Calu3 (cell line): Measurements from ENCODE around the gene DENND4B. TPM values are rescaled to one million over a fixed set of nuclear protein-coding genes. Genes with fewer than 3 reads are reported as not detected.
"Not testable (repeated sequence)": the region's sequence is repeated elsewhere in the genome, so short reads cannot be mapped to it uniquely, and the experiment has no call there.

Experiments used
- BruUV-seq: library from RNA; stranded (reverse); fragments of 400-500 nt; replicated peaks from 2 replicates; lab custom pipeline; 2021; lab: Mats Ljungman, UMichigan
- CTCF ChIA-PET: fragments of 300-600 bp; sonication (Branson Sonifier 250); formaldehyde crosslinking; loops from one replicate; lab custom pipeline; 2022; ENCODE audit warnings: antibody characterized with exemption; lab: Charles Lee
- DNase-seq: peaks from one replicate; pipeline ENCODE4 v3.0.0; 2022
- H3K27ac Mint-ChIP-seq: one replicate; pipeline ENCODE4 v1.8.0; 2022; ENCODE audit warnings: mixed read lengths; ENCODE audit not compliant: unreplicated experiment
- H3K27me3 Mint-ChIP-seq: one replicate; pipeline ENCODE4 v1.8.0; 2022; ENCODE audit warnings: mixed read lengths; ENCODE audit not compliant: unreplicated experiment
- H3K36me3 Mint-ChIP-seq: one replicate; pipeline ENCODE4 v1.8.0; 2022; ENCODE audit warnings: mild to moderate bottlenecking, moderate library complexity, mixed read lengths; ENCODE audit not compliant: insufficient read depth, unreplicated experiment
- H3K4me1 Mint-ChIP-seq: one replicate; pipeline ENCODE4 v1.8.0; 2022; ENCODE audit warnings: mild to moderate bottlenecking, low read depth, mixed read lengths; ENCODE audit not compliant: unreplicated experiment
- H3K4me3 Mint-ChIP-seq: one replicate; pipeline ENCODE4 v1.8.0; 2022; ENCODE audit warnings: mild to moderate bottlenecking, low read depth, moderate library complexity, mixed read lengths; ENCODE audit not compliant: unreplicated experiment
- H3K9me3 Mint-ChIP-seq: one replicate; pipeline ENCODE4 v1.8.0; 2022; ENCODE audit warnings: low read depth, mixed read lengths; ENCODE audit not compliant: unreplicated experiment
- intact Hi-C: fragments of 100-400 bp; cut with micrococcal nuclease; formaldehyde crosslinking; loops from one replicate; pipeline ENCODE4 v1.10.0; 2022; ENCODE audit not compliant: unreplicated experiment
- total RNA-seq: library from RNA; stranded (reverse); gene quantifications from 2 replicates; pipeline ENCODE4 v1.2.3, GENCODE V29; 2022
- TF ChIP-seq, protein P1 (sequence below): fragments of 200-600 bp; IDR thresholded peaks from one replicate; pipeline ENCODE4 v1.8.0; 2022; ENCODE audit warnings: antibody characterized with exemption; ENCODE audit not compliant: unreplicated experiment

Gene DENND4B
- total RNA-seq, 1 experiment from 2014 or later: 90.0 TPM

DNA sequence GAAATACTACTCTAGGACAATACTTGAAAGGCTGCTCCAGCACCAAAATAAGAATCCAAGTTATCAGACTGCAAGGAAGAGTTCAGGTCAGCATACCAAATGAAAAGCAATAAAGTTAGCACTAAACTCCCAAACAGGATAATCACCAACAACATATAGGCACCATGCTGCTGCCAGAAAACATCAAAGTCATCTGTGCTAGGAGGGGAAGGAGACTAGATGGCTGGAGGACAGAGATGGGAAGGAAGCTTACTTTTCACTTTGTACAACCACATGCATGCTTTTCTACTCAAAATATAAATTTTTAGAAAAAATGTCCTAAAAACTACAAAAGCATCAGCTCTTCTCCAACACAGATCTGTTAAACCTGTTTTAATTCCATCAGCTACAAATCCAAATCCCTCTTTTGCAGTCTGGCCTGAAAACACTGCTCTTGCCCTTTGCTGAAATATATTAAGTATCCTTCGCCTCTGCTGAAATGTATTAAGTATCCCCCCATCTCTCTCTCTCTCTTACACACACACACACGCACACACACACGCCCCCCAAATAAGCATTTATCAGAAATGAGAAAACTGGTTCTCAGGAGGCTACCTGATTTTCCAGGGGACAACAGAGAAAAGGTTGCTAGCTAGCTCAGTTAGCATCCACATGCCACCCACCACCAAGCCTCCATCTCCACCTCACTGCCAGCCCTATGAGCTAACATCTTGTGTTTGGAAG is 25.3 kb downstream of the DENND4B start:
- CTCF ChIA-PET: interaction anchor here (0.7 to 2.3 kb wide), 5 partner anchors 25 to 1036 kb away, joined by 3 to 11 read pairs (median 3); partner anchors contain the start of genes DENND4B, RAB13 and RPS27
- intact Hi-C loops: loop anchor here (2.0 to 5.0 kb wide), 2 partner anchors 66 to 99 kb away; partner anchors contain the start of gene RAB13

DNA sequence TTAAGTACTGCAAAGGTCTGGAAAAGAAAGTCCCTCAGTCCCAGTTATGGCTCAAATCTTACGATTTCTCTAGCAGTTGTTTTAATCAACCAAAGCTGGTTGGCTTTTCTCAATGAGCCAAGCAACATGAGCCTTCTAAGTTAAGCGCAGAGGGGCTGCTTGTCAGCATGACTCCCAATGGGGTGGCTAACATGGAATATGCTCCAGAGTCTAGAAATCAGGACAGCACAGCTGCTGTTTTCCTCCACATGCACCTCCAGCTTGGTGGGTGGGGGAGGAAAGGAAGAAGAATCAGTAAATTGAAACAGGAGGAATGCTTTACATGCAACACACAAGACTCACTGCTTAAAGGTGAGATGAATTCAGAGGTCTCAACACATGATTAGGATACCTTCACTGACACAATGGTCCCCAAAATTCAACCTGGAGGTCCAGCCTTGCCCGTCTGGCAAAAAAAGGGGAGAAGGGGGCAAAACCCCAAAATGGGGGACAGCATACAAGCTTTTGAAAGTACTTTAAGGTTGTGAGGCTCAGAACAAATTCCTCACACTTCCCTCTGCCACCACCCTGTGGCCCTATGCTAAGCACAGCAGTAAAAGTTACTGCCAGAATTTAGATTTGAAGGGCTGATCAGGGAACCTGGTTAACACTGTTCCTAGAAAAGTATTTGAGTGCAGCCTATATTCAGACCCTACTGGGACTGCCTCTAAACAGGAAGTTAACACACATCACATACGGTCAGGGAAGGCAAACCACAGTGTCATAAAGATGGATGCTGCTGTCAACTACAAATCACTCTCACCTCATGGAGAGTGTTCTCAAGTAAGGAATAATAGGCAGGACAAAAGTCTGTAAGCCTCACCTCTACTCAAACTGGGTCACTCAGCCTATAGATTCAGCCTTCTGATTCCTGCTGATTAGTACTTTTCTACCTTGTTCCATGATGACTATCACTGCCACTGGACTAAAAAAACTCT is 26.4 kb downstream of the DENND4B start:
- DNase-seq: no peak
- Mint-ChIP-seq H3K4me3 (peak overlapping the region; percentile 74), H3K27me3 (no peaks in the 10 kb centered on the region), H3K4me1 (peaks cover 33% of the 10 kb centered on the region), H3K27ac (no peak overlapping the region), H3K9me3 (no peaks in the 10 kb centered on the region), H3K36me3 (peaks cover 42% of the 10 kb centered on the region)
- CTCF ChIA-PET: no interaction called here
- TF ChIP-seq, protein P1, sequence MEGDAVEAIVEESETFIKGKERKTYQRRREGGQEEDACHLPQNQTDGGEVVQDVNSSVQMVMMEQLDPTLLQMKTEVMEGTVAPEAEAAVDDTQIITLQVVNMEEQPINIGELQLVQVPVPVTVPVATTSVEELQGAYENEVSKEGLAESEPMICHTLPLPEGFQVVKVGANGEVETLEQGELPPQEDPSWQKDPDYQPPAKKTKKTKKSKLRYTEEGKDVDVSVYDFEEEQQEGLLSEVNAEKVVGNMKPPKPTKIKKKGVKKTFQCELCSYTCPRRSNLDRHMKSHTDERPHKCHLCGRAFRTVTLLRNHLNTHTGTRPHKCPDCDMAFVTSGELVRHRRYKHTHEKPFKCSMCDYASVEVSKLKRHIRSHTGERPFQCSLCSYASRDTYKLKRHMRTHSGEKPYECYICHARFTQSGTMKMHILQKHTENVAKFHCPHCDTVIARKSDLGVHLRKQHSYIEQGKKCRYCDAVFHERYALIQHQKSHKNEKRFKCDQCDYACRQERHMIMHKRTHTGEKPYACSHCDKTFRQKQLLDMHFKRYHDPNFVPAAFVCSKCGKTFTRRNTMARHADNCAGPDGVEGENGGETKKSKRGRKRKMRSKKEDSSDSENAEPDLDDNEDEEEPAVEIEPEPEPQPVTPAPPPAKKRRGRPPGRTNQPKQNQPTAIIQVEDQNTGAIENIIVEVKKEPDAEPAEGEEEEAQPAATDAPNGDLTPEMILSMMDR: no peak
- BruUV-seq: no TSS peak
- intact Hi-C loops: loop anchor here (2.0 to 5.0 kb wide), 2 partner anchors 67 to 98 kb away; partner anchors contain the start of gene RAB13

More for the DNA sequence above, 25.3 kb downstream of the DENND4B start:
- Mint-ChIP-seq H3K27me3 (no peaks in the 10 kb centered on the region), H3K27ac (peak overlapping the region; percentile 91), H3K4me3 (peak overlapping the region; percentile 74), H3K36me3 (peaks cover 37% of the 10 kb centered on the region), H3K9me3 (no peaks in the 10 kb centered on the region), H3K4me1 (peaks cover 33% of the 10 kb centered on the region)
- DNase-seq: no peak
- TF ChIP-seq, protein P1: no peak
- no TSS peak for BruUV-seq

- H3K36me3 Mint-ChIP-seq: peaks cover 24% of the 10 kb centered on the region
- no peak for DNase-seq
- BruUV-seq: no TSS peak
- H3K4me3 Mint-ChIP-seq: no peak overlapping the region
- no peaks in the 10 kb centered on the region for H3K9me3 Mint-ChIP-seq
- no peaks in the 10 kb centered on the region for H3K27me3 Mint-ChIP-seq
- no peak overlapping the region for H3K27ac Mint-ChIP-seq
- intact Hi-C loops: no loop called here
- CTCF ChIA-PET: interaction anchor here (0.6 to 1.1 kb wide), 3 partner anchors 70 to 155 kb away, joined by 3 to 5 read pairs (median 3); no protein-coding TSS in a partner anchor
- TF ChIP-seq, protein P1: no peak
- peaks cover 29% of the 10 kb centered on the region for H3K4me1 Mint-ChIP-seq
Observed at GRCh38 chr1:153916297-153916696, 30.2 kb downstream of the DENND4B start.

GRCh38 chr1:153912349-153912748 is 34.2 kb downstream of the DENND4B start:
- Mint-ChIP-seq H3K36me3 (peaks cover 21% of the 10 kb centered on the region), H3K4me3 (no peak overlapping the region), H3K9me3 (no peaks in the 10 kb centered on the region), H3K27me3 (no peaks in the 10 kb centered on the region), H3K4me1 (peaks cover 8% of the 10 kb centered on the region), H3K27ac (no peak overlapping the region)
- CTCF ChIA-PET: no interaction called here
- DNase-seq: no peak
- intact Hi-C loops: no loop called here
- BruUV-seq: no TSS peak
- TF ChIP-seq, protein P1: no peak

DNA sequence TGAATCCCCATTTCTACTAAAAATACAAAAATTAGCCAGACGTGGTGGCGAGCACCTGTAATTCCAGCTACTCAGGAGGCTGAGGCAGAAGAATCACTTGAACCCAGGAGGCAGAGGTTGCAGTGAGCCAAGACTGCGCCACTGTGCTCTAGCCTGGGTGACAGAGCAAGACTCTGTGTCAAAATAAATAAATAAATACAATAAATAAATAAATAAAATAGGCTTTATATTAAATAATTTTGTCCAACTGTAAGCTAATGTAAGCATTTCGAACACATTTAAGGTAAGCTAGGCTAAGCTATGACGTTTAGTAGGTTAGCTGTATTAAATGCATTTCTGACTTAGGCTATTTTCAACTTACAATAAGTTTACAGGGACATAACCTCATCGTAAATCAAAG is 36.0 kb downstream of the DENND4B start:
- H3K4me1 Mint-ChIP-seq, DNase-seq, H3K27me3 Mint-ChIP-seq, H3K9me3 Mint-ChIP-seq, H3K27ac Mint-ChIP-seq, intact Hi-C loops, H3K4me3 Mint-ChIP-seq, BruUV-seq, CTCF ChIA-PET: not testable (repeated sequence)
- peaks cover 21% of the 10 kb centered on the region for H3K36me3 Mint-ChIP-seq
